Endothelial cell of umbilical vein (primary cell): ENCODE measurements around the gene SLC34A2. TPM values are rescaled to one million over a fixed set of nuclear protein-coding genes. Genes with fewer than 3 reads are reported as not detected.

Experiments used
- BruUV-seq: library from RNA; stranded (reverse); fragments of 400-500 nt; replicated peaks from 2 replicates; lab custom pipeline; 2021; lab: Mats Ljungman, UMichigan
- CTCF ChIA-PET: fragments of 300-600, 350-600 bp; sonication (Branson Sonifier 250); formaldehyde crosslinking; loops from one replicate; lab custom pipeline; 2021; ENCODE audit warnings: antibody characterized with exemption, inconsistent platforms; lab: Charles Lee
- POLR2A ChIA-PET: fragments of 300-600, 350-600 bp; sonication (Branson Sonifier 250); formaldehyde crosslinking; loops from one replicate; lab custom pipeline; 2021; ENCODE audit warnings: antibody characterized with exemption, inconsistent platforms; lab: Charles Lee
- DNase-seq: peaks from one replicate; pipeline ENCODE4 v3.0.0-alpha.2; 2011; ENCODE audit warnings: low read depth, low spot score
- FAIRE-seq: peaks from 2 replicates; lab custom pipeline; 2011; peaks lifted over from hg19 to GRCh38; lab: Jason Lieb, UNC
- H2AFZ ChIP-seq: 2 replicates; pipeline ENCODE4 v1.6.0; 2012; ENCODE audit warnings: low read depth, low read length, control low read depth, inconsistent platforms
- H3K27ac ChIP-seq: 2 replicates; pipeline ENCODE4 v1.5.1; 2011; ENCODE audit warnings: low read depth, mild to moderate bottlenecking, control low read depth, low read length, moderate library complexity; ENCODE audit not compliant: insufficient read depth
- H3K27me3 ChIP-seq, 2 experiments: 2 replicates each; pipeline versions ENCODE4 v1.6.0 to v1.6.1; 2011; ENCODE audit warnings: low read length in 2 of 2, mixed read lengths in 1 of 2; ENCODE audit not compliant: control insufficient read depth in 2 of 2, insufficient read depth in 2 of 2
- H3K36me3 ChIP-seq, 2 experiments: 2 replicates in 1 of 2; 3 replicates in 1 of 2; pipeline ENCODE4 v1.5.1; 2011; ENCODE audit warnings: low read length in 2 of 2, mild to moderate bottlenecking in 1 of 2, moderate library complexity in 1 of 2; ENCODE audit not compliant: control insufficient read depth in 2 of 2, insufficient read depth in 2 of 2; ENCODE audit errors: extremely low read depth in 1 of 2
- H3K4me1 ChIP-seq: 3 replicates; pipeline ENCODE4 v1.5.1; 2011; ENCODE audit warnings: mild to moderate bottlenecking, low read length; ENCODE audit not compliant: control insufficient read depth, insufficient read depth; ENCODE audit errors: extremely low read depth
- H3K4me2 ChIP-seq: 2 replicates; pipeline ENCODE4 v1.6.1; 2011; ENCODE audit warnings: low read length, control low read depth, mixed read lengths; ENCODE audit not compliant: insufficient read depth
- H3K4me3 ChIP-seq, 3 experiments: fragments of 200-600 bp in 1 of 3; sonication (generic), shearing (Covaris generic) in 1 of 3; replicated peaks in 1 of 3; 2 replicates each; pipeline ENCODE4 v1.5.1; 2011 to 2016; ENCODE audit warnings: control low read depth in 3 of 3, low read length in 3 of 3, mild to moderate bottlenecking in 2 of 3, inconsistent platforms in 1 of 3, low read depth in 1 of 3, moderate library complexity in 1 of 3; ENCODE audit not compliant: insufficient read depth in 1 of 3
- H3K79me2 ChIP-seq: 2 replicates; pipeline ENCODE4 v1.6.0; 2012; ENCODE audit warnings: low read length, inconsistent platforms; ENCODE audit not compliant: control insufficient read depth, insufficient read depth
- H3K9ac ChIP-seq: replicated peaks from 2 replicates; pipeline ENCODE3; 2011; ENCODE audit warnings: low read length, control low read depth; ENCODE audit not compliant: insufficient read depth; ENCODE audit errors: extremely low read depth
- H3K9me1 ChIP-seq: replicated peaks from 3 replicates; pipeline ENCODE4 v1.6.0; 2011; ENCODE audit warnings: mild to moderate bottlenecking, low read length; ENCODE audit not compliant: control insufficient read depth, insufficient read depth; ENCODE audit errors: extremely low read depth
- H3K9me3 ChIP-seq: replicated peaks from 2 replicates; pipeline ENCODE4 v1.5.1; 2012; ENCODE audit warnings: low read length, inconsistent platforms; ENCODE audit not compliant: control insufficient read depth, insufficient read depth
- H4K20me1 ChIP-seq: replicated peaks from 2 replicates; pipeline ENCODE3; 2011; ENCODE audit warnings: mild to moderate bottlenecking, low read length; ENCODE audit not compliant: control insufficient read depth, insufficient read depth; ENCODE audit errors: extremely low read depth
- EZH2 ChIP-seq: IDR thresholded peaks from 2 replicates; pipeline ENCODE4 v1.6.1; 2012; ENCODE audit warnings: borderline replicate concordance, low read depth, mild to moderate bottlenecking, moderate library complexity, low read length, inconsistent platforms; ENCODE audit not compliant: severe bottlenecking
- FOS ChIP-seq: IDR thresholded peaks from 2 replicates; pipeline ENCODE4 v1.6.1; 2011; ENCODE audit warnings: mild to moderate bottlenecking, low read length, moderate library complexity, borderline replicate concordance; ENCODE audit not compliant: insufficient read depth
- GATA2 ChIP-seq: IDR thresholded peaks from 2 replicates; pipeline ENCODE4 v1.7.0; 2011; ENCODE audit warnings: low read depth, mild to moderate bottlenecking, moderate library complexity, mixed read lengths, low read length; ENCODE audit not compliant: insufficient read length, insufficient read depth
- JUN ChIP-seq: IDR thresholded peaks from 2 replicates; pipeline ENCODE4 v1.6.1; 2011; ENCODE audit warnings: borderline replicate concordance, low read depth; ENCODE audit not compliant: insufficient read length, insufficient read depth
- MYC ChIP-seq: IDR thresholded peaks from one replicate; pipeline ENCODE4 v1.6.1; 2011; ENCODE audit warnings: mild to moderate bottlenecking, low read depth, low read length
- POLR2A ChIP-seq: IDR thresholded peaks from 2 replicates; pipeline ENCODE4 v1.6.1; 2012; ENCODE audit warnings: low read depth, mild to moderate bottlenecking, control low read depth, low read length
- POLR2AphosphoS5 ChIP-seq: IDR thresholded peaks from 2 replicates; pipeline ENCODE4 v1.6.1; 2012; ENCODE audit warnings: low read depth, mild to moderate bottlenecking, control low read depth, low read length, moderate library complexity; ENCODE audit not compliant: insufficient read depth
- dilution Hi-C: fragments of 300-500 bp; cut with MboI; formaldehyde crosslinking; loops from one replicate; pipeline ENCODE4 v1.15.0; 2019; ENCODE audit warnings: low sequenced_read_pairs; ENCODE audit not compliant: extremely low pct_ligation_motif_present
- intact Hi-C: fragments of 100-400 bp; cut with micrococcal nuclease; formaldehyde crosslinking; loops from one replicate; pipeline ENCODE4 v1.10.0; 2022
- polyA plus RNA-seq, 4 experiments: library from polyadenylated mRNA; depleted of rRNA in 3 of 4; stranded (reverse) in 3 of 4; unstranded in 1 of 4; fragments of >200 nt; gene quantifications; 2 replicates each; pipeline versions ENCODE4 v1.2.1 to v1.2.3, GENCODE V29; 2011 to 2012; ENCODE audit warnings: missing spikeins in 1 of 4
- total RNA-seq: library from RNA; stranded (reverse); gene quantifications from 2 replicates; pipeline ENCODE4 v1.2.3, GENCODE V29; 2021
- TF ChIP-seq, protein P1 (sequence below), 2 donors: IDR thresholded peaks; 1 replicate in 1 of 2; 2 replicates in 1 of 2; pipeline ENCODE4 v1.5.1; 2011; ENCODE audit warnings: low read length in 2 of 2, mild to moderate bottlenecking in 2 of 2, moderate library complexity in 2 of 2, control low read depth in 1 of 2, inconsistent platforms in 1 of 2, low read depth in 1 of 2; ENCODE audit not compliant: insufficient read depth in 1 of 2; ENCODE audit errors: extremely low read depth in 1 of 2

Gene SLC34A2
- total and polyA plus RNA-seq, 2 donors (not counting 3 experiments of a cell fraction or from before 2014, with no cell fraction given) = not detected

DNA sequence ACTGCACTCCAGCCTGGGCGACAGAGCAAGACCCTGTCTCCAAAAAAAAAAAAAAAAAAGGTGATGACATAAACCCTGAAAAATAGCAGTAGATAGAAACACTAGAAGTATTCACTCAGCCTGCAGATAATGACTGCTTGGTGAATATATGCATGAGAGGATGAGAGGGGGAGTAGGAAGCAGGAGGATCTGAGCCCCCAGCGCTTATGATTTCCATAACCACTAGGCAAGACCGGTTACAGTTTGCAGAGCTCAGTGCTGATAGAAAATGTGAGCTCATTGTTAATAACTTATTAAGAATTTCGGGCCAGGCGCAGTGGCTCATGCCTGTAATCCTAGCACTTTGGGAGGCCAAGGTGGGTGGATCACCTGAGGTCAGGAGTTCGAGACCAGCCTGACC, 40.8 kb upstream of the SLC34A2 start:
- Histone ChIP-seq H4K20me1 (no peaks in the 10 kb centered on the region), H2AFZ (no peak overlapping the region), H3K9me1 (no peaks in the 10 kb centered on the region), H3K4me1 (no peaks in the 10 kb centered on the region), H3K9ac (no peak overlapping the region), H3K79me2 (no peaks in the 10 kb centered on the region), H3K27ac (no peak overlapping the region), H3K36me3 (no peaks in the 10 kb centered on the region), H3K27me3 (no peaks in the 10 kb centered on the region), H3K4me2 (no peak overlapping the region), H3K4me3 (no peak overlapping the region), H3K9me3 (no peaks in the 10 kb centered on the region)
- no TSS peak for BruUV-seq
- ChIA-PET CTCF (interaction anchor here (0.8 kb wide), 1 partner anchor 173 kb away, joined by 3 read pairs; no protein-coding TSS in a partner anchor), POLR2A (interaction anchor here (0.7 kb wide), 1 partner anchor 142 kb away, joined by 4 read pairs; no protein-coding TSS in a partner anchor)
- FAIRE-seq (no peak), DNase-seq (no peak)
- dilution Hi-C loops (no loop called here), intact Hi-C loops (no loop called here)
- TF ChIP-seq POLR2A (no peak), EZH2 (no peak)

DNA sequence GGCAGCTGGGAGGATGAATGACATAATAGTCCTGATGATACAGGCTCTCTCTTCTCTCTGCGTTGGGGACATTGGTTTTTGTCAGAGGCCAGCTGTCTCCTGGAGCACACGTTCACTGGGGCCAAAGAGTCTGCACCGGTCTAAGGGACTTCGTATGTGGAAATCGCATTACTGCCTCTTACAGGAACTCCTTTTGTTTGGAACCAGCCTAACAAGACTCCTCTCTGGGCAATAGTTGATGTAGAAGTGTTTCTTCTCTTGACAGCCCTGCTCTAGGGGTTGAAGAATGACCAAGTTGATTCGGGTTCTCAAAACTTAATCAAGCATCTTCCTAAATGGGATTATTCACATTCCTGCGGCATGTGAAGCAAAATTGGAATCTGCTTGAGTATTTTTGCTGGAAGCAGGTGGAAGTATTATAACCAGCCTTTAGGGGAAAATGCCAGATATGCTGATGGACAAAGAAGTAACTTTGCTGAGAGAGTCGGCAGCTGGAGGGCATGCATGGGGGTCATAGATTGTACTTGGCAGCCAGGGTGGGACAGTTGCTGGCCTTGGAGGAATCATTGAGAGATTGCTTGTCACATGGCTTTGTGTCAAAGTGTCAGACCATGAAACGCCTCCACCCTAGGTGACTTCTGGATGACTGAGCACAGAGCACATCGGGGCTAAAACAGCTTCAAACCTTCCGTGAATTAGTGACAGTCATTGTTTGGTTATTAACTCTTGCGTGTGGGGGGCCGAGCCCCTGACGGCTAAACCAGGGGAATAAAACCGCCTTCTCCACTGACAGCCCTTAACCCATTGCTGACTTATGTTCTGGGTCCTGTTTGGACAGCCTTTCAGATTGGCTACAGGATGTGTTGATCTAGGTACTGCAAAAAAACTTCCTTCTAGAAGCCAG, 34.4 kb upstream of the SLC34A2 start:
- intact Hi-C loops (no loop called here), dilution Hi-C loops (no loop called here)
- DNase-seq (no peak), FAIRE-seq (no peak)
- POLR2A ChIA-PET = no interaction called here
- Histone ChIP-seq H3K27ac (no peak overlapping the region), H3K9ac (no peak overlapping the region), H4K20me1 (no peaks in the 10 kb centered on the region), H3K79me2 (no peaks in the 10 kb centered on the region), H3K9me1 (no peaks in the 10 kb centered on the region), H3K4me1 (no peaks in the 10 kb centered on the region), H3K4me2 (no peak overlapping the region), H2AFZ (no peak overlapping the region), H3K9me3 (no peaks in the 10 kb centered on the region), H3K36me3 (no peaks in the 10 kb centered on the region), H3K27me3 (no peaks in the 10 kb centered on the region), H3K4me3 (no peak overlapping the region)
- BruUV-seq = no TSS peak
- TF ChIP-seq, protein P1, sequence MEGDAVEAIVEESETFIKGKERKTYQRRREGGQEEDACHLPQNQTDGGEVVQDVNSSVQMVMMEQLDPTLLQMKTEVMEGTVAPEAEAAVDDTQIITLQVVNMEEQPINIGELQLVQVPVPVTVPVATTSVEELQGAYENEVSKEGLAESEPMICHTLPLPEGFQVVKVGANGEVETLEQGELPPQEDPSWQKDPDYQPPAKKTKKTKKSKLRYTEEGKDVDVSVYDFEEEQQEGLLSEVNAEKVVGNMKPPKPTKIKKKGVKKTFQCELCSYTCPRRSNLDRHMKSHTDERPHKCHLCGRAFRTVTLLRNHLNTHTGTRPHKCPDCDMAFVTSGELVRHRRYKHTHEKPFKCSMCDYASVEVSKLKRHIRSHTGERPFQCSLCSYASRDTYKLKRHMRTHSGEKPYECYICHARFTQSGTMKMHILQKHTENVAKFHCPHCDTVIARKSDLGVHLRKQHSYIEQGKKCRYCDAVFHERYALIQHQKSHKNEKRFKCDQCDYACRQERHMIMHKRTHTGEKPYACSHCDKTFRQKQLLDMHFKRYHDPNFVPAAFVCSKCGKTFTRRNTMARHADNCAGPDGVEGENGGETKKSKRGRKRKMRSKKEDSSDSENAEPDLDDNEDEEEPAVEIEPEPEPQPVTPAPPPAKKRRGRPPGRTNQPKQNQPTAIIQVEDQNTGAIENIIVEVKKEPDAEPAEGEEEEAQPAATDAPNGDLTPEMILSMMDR (IDR thresholded peaks at IDR 0.05; ENCODE audit: extremely low read depth in 1 of 2, insufficient read depth in 1 of 2, low read depth in 1 of 2, low read length in 2 of 2) = no peak
- TF ChIP-seq FOS = no peak
- TF ChIP-seq MYC = no peak
- TF ChIP-seq POLR2AphosphoS5 = no peak
- no peak for TF ChIP-seq EZH2
- TF ChIP-seq POLR2A = no peak
- no peak for TF ChIP-seq JUN
- TF ChIP-seq GATA2 = no peak
- CTCF ChIA-PET = interaction anchor here (1.3 kb wide), 1 partner anchor 180 kb away, joined by 4 read pairs; no protein-coding TSS in a partner anchor
